ENCODE data around the gene PDE4C. TPM values are rescaled to one million over a fixed set of nuclear protein-coding genes. Genes with fewer than 3 reads are reported as not detected.

PDE4C gene
- total RNA-seq, 1 donor from 2014 or later = 0.51 TPM

DNA sequence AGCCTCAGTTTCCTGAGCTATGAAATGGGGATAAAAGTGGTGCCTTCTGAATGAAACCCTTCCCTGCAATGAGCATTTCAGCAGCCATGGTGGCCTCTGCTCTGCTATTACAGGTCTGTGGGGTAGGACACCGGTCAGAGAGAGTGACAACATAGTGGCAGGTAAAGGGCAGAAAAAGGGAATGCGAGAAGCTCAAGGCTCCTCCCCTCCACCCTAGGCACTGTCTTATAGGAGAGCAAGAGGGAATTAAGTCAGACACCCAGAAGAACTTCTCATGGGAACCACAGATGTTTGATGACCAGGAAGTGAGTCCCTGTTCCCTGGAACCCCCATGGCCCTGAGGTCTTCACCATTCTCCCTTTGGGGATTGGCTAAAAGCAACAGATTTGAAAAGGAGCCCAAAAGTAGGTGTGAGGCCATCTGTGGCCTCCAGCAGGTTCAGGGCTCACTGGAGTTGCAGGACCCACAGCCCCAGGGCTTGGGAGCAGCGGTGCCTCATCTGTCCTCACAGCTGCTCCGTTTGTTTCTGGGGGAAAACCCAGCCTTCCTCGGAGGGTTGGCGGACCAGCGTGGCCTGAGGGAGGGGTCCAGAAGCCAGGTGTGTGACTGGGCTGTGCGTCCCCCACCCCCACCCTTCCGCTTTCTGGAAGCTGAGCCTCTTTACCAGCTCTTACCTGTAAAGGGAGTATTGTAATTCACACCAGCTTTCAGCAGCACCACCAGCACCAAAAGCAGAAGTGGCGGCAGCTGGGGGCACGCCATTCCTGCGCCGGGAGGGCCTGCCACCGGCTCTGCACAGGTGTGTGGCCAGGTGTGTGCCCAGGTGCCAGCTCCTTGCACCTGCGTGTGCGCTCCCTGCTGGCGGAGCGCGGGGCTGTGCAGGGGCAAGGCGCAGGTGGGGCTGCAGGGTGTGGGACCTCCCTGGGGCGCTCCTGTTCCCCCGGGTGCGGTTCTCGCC lies 28.6 kb upstream of the PDE4C start:
- no peak for DNase-seq

DNA sequence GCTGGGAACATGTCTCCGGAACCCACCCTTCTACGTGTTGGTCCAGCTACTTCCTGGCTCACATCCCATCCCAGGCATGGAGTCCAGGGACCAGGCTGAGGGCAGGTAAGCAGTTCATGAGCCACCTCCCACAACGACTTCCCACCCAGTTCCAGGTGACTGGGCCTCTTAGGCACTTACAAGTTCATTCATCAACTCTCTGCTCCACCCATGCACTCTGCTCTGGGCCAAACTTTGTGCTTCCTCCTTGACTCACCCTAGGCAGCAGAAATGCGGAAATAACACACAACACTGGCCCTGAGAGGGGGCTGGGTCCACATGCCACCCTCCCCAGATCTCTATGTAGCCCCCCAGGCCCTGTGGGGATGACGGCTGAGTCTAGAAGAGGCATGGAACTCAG lies 27.5 kb upstream of the PDE4C start:
- no peak for DNase-seq

DNA sequence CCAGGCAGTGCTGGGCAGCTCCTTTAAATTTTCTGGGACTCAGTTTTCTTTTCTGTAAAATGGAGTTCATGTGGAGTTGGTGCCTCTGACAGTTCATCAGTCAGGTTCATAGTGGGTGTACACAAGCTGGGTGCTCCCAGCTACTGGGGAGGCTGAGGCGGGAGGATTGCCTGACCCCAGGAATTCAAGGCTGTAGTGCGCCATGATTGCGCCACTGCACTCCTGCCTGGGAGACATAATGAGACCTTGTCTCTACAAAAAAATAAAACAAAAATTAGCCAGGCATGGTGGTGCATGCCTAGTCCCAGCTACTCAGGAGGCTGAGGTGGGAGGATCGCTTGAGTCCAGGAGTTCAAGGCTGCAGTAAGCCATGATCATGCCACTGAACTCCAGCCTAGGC lies 26.9 kb upstream of the PDE4C start:
- DNase-seq = no peak

DNA sequence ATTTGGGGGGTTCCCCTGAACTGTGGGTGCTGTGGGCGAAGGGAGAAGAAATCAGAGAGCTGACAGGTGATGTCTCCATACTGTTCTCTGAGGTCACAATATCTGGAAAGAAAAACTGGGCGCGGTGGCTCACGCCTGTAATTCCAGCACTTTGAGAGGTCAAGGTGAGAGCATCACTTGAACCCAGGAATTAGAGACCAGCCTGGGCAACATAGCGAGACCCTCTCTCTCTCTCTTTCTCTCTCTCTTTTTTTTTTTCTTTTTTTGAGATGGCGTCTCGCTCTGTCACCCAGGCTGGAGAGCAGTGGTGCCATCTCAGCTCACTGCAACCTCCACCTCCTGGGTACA lies 26.1 kb upstream of the PDE4C start:
- no peak for DNase-seq

DNA sequence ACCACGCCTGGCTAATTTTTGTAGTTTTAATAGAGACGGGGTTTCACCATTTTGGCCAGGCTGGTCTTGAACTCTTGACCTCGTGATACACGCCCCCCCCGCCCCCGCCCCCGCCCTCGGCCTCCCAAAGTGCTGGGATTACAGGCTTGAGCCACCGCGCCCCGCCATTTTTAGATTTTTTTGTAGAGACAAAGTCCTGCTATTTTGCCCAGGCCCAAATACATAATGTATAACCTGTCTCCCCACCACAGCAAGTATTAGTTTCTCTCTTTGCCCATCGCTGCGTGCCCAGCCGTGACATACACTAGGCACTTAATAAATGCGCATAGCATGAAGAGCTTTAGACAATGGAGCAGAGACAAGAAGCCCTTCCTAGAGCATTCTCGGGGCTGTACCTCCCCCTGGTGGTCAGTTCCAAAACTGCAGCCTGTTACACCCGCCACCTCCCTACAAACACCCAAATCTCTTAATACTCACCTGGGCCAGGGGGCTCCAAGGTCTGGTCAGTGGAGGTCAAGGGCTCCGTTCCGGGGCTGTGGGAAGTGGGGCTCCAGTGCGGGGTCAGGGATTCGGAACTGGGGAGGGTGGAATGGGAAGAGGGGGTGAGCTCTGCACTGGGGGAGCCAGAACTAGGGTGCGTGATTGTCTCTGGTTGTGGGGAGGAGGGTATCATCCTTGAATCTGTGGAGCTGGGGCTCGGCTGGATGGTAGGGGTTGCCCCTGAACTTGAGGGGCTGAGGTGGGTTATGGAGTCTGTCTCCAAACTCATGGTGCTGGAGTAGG lies 25.5 kb upstream of the PDE4C start:
- peak; percentile 83 for DNase-seq

DNA sequence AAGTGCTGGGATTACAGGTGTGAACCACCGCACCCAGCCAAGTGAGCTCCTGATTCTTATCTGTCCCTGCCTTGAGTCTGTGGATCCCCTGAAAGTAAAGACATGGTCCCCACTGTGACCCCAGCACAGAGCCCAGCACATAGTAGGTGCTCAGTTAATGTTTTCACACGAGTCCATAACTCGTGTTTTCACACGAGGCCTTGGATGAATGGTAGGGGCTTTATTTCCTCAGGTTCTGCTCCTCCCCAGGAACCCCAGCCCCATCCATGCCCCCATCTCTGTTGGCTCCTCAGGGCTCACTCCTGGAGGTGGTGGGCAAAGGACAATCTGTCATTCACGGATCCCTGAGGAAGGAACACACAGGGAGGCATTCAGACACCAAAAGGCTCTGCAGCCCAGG lies 23.6 kb upstream of the PDE4C start:
- no peak for DNase-seq

DNA sequence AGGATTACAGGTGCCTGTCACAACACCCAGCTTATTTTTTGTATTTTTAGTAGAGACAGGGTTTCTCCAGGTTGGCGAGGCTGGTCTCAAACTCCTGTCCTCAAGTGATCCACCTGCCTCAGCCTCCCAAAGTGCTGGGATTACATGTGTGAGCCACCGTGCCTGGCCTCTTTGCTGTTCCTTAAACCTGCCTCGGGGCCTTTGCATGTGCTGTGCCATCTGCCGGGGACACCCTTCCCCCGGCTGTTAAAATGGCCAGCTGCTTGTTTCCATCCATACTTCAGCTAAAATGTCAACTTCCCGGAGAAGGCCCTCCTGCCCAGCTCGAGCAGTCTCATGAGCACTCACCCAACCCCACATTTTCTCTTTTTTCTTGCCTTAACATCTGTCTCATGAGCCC lies 19.1 kb upstream of the PDE4C start:
- DNase-seq = no peak

DNA sequence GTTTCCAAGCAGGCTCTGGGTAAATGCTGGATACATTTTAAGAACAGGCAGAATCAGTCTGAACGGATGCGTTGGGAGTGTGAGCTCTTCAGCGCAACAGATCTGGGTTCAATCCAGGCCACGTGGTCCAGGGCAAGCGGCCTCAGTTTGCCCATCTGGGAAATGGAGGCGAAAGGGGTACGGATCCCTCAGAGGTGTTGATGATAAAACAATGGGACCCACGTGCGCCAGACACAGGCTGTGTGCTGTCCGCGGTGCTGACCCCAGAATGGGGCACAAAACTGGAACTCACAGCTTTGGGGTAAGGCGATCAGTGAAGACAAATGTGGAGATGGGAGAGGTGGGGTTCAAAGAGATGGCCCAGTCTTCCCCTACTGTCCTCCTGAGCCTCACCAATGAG lies 13.1 kb upstream of the PDE4C start:
- DNase-seq = peak; percentile 34

DNA sequence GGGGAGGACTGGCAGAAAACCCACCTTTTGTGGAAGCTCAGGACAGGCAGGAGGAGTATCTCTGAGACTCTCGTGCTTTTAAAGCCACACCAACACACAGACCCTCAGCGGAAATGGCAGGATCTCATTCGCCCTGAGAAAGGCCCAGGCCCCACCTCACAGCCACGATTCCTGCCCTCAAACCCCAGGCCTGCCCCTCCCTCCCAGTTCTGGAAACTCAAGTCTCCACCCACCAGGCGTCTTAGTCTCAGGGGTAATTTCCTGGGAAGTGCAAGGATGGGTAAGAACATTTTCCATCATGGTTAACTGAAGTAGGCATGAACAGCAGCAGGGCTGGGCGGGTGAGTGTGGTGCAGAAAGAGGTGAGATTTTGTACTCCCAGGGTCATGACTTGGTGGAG lies 8.0 kb upstream of the PDE4C start:
- DNase-seq = no peak

DNA sequence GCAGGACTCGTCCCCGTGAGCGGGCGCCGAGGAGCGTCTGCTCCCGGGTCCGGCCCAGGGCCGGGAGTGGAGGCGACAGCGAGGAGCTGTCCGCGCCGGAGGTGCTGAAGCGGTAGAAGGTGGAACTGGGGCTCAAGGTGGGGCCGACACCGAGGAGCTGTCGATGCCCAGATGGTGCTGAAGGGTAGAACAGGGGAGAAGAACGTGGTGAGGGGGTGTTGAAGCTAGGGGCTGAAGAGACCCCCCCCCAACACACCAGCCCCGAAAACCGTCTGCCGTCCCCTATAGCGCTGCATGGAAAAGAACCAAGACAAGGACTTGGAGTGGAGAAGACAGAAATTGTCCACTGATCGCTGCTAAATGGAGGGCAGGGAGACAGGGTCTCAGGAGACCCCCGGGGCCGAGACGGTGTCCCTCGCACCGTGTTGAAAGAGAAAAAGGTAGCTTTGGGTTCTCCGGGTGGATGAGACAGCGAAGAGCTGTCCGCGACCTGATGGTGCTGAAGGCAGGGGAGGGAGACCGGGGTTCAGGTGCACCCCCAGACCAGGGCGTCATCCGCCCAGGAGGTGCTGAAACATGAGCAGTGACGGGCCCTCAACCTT lies 7.1 kb upstream of the PDE4C start:
- DNase-seq = peak; percentile 58

DNA sequence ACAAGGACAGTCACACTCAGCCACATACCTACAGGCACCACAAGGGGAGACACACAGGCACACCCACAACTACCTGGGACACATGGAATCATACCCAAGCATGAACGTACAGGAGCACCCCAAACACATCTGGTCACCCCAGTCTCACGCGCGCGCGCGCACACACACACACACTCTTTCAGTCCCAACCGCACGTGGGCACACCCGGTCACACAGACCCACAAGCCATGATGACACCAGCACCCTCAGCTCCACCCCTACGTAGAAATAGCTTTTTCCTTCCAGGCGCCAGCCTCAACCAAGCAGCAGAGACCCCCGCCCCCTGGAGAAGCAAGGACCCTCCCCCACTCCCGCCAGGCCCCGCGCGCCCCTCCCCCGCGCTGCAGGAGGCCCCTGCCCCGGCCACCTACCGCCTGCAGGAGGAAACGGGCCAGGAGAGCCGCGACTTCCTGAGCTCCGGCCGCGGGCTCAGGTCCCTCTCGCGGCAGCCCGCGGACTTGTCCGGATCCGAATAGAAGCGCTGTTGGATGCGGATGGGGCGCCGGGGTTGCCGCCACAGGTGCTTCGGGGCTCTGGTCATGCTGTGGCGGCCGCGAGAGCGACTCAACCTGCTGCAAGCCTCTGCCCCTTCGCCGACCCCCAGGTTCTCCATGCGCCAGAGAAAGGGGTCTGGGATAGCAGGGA lies 6.4 kb upstream of the PDE4C start:
- DNase-seq = no peak

DNA sequence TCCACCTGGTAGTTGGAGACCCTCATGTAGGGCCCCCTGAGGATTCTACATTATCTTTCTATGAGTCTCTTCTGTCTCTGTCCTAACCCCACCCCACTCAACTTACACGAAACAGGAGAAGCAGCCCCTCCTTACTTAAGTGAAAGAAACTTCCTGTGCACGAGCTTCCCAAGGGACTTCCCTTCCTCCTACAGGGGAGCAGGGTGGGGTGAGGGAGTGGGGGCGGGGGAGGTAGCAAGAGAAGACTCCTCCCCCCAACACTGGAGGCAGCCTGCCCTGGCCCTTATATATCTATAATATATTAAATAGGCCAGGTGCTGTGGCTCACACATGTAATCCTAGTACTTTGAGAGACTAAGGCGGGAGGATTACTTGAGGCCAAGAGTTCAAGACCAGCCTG lies 5.5 kb upstream of the PDE4C start:
- DNase-seq = no peak

DNA sequence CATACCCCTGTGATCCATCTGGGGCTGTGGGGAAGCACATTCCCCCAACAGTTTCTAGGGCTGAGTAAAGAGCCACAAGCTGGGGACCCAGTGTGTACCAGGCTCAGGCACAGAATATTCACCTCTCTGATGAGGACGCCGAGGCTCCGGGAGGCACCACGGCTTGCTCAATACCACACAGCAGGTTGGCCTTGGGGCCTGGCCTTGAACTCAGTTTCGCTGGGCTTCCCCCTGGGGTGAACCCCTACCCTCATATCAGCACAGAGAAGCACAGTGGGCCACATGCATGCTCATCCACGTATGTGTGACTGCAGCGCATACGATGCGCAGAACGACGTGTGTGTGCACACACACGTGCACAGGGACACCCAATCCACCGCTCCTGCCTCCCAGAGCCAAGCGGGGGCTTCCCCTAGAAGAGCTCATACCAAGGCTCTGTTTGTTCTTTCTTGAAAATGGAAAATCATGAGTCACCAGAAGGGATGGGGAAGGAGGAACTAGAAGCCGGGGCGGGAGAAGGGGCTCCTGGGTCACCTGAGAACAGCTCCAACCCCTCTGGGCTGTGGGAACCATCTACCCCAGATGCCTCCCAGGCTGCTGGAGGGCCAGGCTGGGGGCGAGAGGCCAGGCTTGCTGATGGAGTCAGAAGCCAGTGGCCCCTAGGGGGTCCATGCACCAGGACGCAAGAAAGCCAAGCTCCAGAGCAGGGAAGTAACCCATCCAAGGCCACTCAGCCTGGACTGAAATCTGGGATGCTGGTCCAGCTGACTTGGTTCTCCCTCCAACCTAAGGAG lies 4.9 kb upstream of the PDE4C start:
- DNase-seq = no peak

DNA sequence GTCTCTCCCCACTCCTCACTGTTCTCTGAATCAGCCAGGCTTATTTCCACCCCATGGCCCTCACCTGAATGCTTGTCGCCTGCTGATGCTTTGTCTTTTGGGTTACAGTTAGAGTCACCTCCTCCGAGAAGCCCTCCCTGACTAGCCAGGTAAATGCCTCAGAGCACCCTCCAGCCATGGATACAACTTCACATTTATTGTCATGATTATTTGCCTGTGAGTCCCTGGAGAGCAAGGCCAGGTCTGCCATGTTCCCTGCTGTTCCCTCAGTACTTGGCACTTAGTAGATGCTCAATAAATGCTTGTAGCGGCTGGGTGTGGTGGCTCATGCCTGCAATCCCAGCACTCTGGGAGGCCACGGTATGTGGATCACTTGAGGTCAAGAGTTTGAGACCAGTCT lies 3.7 kb upstream of the PDE4C start:
- no peak for DNase-seq

DNA sequence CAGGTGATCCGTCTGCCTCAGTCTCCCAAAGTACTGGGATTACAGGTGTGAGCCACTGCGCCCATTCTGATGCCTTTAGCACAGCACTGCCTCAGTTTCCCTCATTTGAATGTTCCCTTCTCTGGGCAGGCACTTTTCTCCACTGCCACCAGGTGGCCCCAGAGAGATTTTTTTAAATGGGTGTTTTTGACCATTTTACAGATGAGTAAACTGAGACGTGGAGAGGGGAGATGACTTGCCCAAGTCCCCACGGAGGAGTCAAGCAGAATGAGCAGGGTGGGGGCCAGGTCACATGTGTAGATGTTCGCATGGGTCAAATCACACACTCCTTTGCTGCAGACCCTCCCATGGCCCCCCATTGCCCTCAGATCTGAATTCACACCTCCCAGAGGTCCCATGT lies 3.2 kb upstream of the PDE4C start:
- no peak for DNase-seq

DNA sequence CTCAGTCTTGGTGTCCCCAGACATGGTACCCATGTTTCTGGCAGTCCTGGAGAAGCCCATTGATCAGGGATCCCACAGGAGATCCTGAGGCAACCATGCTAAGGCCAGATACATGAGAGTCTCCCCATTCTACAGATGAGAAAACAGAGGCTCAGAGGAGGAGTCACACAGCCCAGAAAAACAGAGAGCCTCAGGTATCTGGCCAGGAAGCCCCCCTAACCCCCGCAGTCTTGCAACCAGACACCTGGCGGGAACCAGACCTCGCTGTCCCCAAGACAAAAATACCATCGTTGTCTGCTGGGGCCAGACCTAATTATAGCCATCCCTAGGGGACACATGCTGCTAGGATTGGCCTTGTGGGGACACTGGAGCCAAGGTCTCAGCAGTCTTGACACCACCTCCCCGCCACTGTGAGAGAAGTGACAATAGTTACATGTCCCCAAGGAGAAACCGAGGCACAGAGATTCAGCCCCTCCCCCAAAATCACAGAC lies 1.6 kb upstream of the PDE4C start:
- no peak for DNase-seq

DNA sequence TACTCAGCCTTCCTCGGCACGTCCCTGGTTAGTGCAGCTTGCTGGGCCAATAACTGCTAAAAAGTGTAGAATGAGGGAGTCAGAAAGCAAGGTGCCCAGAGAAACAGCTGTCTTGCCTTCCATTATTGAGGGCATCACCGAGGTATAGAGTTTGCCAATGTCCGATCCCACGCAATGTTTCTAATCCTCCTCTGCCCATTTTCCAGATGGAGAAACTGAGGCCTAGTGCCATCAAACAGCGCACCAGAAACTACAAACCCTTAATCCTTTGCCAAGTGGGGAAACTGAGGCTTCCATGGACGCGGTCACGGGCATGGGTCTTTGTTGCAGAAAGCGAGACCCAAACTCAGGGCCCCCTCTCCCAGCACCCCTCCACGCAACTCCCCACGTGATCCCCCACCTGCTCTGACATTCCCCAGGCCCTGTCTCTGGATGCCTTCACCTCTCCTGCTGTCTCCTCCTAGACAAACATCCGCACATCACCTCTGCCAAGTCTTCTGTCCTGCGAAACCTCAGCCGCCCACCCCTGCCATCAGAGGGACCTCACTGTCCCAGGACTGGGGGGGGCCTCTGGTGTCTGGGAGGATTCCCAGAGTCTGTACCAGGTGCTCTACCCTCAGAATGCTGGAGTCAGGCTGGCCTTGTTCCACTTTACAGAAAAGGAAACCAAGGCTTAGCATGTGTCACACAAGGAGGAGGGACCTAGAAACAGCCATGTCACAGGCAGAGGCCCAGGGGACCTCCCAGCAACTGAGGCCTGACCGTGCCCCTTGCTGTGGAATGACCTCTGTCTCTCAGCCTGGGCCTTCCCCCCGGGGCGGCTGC lies 930 bp upstream of the PDE4C start:
- no peak for DNase-seq

DNA sequence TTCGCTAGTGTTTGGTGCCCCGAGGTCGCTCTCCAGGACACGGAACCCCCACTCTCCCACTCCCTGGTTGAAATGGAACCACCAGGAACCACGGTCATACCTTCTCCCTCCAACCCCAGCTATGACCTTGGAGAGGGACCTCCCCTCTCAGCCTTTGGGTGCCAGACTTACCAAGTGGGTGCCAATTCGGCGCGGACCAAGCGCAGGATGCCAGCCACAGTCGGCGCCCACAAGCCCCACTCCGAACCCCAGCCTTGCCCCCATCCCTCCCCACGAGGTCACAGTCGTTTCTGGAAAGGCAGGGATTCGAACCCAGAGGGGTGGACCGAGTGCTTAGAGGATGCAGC lies 910 bp downstream of the PDE4C start:
- DNase-seq = no peak

DNA sequence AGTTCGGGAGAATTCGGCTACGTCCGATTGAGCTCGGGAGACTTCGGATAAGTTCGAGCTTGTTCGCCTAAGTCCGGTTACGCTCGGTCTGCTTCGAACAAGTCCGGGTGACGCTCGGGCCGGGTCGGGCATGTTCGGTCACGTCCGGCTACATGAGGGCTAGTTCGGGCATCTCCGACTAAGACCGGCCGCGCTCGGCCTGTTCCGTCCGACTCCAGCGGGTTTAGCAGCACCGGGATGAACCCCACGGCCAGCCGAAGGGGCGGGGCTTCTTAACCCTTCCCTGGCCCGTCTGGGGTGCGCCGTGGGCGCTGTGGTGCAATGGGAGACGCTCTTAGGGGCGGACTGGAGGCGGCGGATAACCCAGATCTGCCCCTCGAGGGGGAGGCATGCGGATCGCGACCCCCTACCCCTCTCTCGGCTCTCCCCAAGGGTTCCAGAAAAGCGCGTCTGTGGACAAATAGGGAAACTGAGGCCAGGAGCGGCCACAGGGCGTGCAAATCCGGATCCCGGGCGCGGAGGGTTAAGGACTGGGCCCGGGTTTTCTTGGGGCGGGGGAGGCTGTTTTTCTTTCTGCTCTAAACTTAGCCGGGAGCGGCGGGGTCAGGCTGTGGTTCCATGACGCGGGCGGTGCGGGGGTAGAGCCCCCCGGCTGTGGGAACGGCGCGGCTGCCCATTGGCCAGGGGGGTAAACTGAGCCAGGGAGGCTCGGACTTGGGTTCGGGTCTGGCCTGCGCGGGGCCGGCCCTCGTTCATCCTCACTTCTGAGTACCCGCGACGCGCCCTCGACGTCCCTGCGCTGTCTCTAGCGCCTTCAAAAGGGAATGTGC lies 1.5 kb downstream of the PDE4C start:
- peak; percentile 100 for DNase-seq

DNA sequence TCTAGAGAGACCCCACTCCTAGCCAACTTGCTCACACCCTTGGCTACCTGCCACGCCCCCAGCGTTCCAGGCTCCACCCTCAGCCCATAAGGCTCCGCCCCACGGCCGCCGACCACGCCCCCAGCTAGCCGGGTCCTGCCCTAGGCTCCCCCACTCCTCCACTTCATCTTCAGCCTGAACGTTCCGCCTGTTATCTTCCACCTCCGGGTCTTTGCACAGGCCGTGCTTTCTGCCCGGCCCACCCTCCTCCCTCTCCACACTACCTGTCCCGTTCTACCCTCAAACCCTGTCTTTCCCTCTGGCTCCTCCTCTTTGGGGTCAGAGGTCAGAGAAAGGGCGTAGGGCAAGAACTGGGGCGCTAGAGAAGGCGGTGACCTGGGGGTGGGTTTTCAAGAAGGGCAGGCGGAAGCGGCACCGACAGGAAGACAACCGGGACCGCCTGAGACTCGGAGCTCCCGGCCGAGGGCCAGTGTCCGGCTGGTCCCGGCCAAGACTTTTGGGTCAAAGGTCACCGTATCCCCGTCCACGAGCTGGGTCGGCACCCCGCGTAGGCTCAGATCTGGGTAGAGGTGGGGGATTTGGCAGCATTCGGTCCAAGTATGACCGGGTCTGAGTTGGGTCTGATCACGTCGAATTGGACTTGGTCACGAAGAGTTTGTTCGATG lies 2.2 kb downstream of the PDE4C start:
- peak; percentile 33 for DNase-seq
